SK-N-MC (cell line): Measurements from ENCODE around the gene PACSIN2.

Source experiments
- EZH2 ChIP-seq: fragments of 200-600 bp; sonication (generic); IDR thresholded peaks from one replicate; pipeline ENCODE4 v1.6.1; 2017; ENCODE audit warnings: antibody characterized with exemption
- FOXP2 ChIP-seq: optimal IDR thresholded peaks from 2 replicates; pipeline ENCODE3; 2011; ENCODE audit warnings: mild to moderate bottlenecking, moderate library complexity; ENCODE audit not compliant: insufficient read depth; ENCODE audit errors: extremely low read length, control extremely low read depth
- POLR2AphosphoS5 ChIP-seq: IDR thresholded peaks from 2 replicates; pipeline ENCODE4 v1.6.1; 2012; ENCODE audit warnings: mild to moderate bottlenecking, low read depth, low read length, borderline replicate concordance

DNA sequence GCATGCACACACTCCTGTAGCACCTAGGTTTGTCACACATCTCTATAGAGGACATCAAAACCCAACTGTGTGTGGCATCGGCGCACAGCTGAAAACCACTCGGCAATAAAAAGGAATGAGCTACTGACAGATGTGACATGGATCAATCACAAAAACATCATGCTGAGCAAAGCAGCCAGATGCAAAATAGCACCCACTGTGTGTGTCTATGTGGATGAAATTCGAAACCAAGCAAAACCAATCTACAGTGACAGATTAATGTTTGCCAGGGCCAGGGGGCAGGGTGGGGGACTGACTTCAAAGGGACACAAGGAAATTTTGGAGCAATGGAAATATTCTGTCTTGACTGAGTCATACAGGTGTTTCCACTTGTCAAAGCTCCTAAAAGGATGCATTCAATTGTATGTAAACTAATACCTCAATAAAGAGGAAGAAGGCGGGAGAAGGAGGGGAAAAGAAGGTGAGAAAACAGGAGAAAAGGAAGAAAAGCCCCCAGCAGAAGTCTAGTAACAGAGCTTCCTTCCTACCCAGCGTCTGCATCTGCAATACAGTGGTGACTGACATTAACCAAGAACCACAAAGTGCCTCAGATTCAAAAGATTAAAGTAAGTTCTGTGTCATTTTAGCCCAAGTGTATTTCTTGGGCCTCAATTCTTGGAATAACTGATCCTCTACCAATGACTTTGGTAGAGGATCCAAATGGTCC is 49.8 kb downstream of the PACSIN2 start:
- TF ChIP-seq EZH2 (no peak), POLR2AphosphoS5 (no peak), FOXP2 (no peak)
